Motor neuron (in vitro differentiated cells): ENCODE results near the gene CFC1. TPM values are rescaled to one million over a fixed set of nuclear protein-coding genes. Genes with fewer than 3 reads are reported as not detected.
A peak's percentile ranks its signal among the peaks of the same experiment; 100 is the strongest.
"Not testable (repeated sequence)": the region's sequence is repeated elsewhere in the genome, so short reads cannot be mapped to it uniquely, and the experiment has no call there.

Source experiments
- ATAC-seq, 8 experiments: fragments of 200-7000 bp; cut with Tn5 transposase; replicated peaks in 6 of 8; 2 replicates each; pipeline ENCODE4 v1.8.0; 2021; ENCODE audit warnings: mild to moderate bottlenecking in 8 of 8, moderate library complexity in 8 of 8
- H3K27ac ChIP-seq, 2 donors: fragments of 250-450 bp; sonication (Bioruptor Pico); 2 replicates each; pipeline ENCODE4 v1.9.0; 2021; ENCODE audit warnings: antibody characterized with exemption in 2 of 2, mild to moderate bottlenecking in 2 of 2, moderate library complexity in 1 of 2
- H3K4me1 ChIP-seq, 2 donors: fragments of 250-450 bp; sonication (Bioruptor Pico); replicated peaks in 1 of 2; 2 replicates each; pipeline ENCODE4 v1.6.1; 2021; ENCODE audit warnings: antibody characterized with exemption in 2 of 2, mild to moderate bottlenecking in 2 of 2, moderate library complexity in 1 of 2
- H3K4me3 ChIP-seq, 5 donors: fragments of 250-450 bp; sonication (Bioruptor Pico); 2 replicates each; pipeline ENCODE4 v1.9.0; 2021; ENCODE audit warnings: antibody characterized with exemption in 5 of 5, mild to moderate bottlenecking in 5 of 5, moderate library complexity in 4 of 5
- WGBS, 10 experiments: fragments of 450-650 bp; shearing (Covaris generic); methylation state at CpG; one replicate each; pipeline ENCODE4 v1.0.0; 2022; 5-methylcytosine and 5-hydroxymethylcytosine counted together
- in situ Hi-C, 9 experiments: fragments of 400-800 bp; cut with MboI; loops; one replicate each; pipeline ENCODE4 v1.15.0; 2021; ENCODE audit warnings: low sequenced_read_pairs in 9 of 9, low pct_unique_long_range_greater_than_20kb in 2 of 9; ENCODE audit not compliant: unreplicated experiment in 9 of 9
- total RNA-seq, 8 experiments: library from RNA; unstranded; fragments of 300-600 nt; gene quantifications; 2 replicates each; pipeline versions ENCODE4 v1.2.3 to v1.2.4, GENCODE V29; 2022

The CFC1 gene
- total RNA-seq, 8 experiments from 2014 or later, result 0.38 to 99.9 (median 2.6) TPM; not detected in 1

DNA sequence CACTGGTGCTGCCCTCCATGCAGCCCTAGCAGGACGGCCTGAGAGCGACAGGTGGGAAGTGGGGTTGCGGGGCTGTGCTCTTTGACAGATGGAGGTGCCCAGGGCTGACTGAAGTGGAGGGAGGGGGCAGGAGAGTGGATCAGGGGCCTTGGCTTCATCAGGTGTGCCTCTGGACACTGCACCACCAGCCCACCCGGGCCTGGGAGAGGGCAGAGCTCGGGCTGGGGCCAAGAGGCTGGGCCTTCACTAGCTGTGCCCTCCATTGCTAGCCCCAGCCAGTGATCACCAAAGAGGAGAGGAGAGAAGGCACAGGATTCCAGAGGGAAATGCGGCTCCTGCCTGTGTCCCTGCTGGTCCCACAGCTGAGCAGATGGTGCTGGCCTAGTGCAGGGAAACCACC is 2.6 kb downstream of the CFC1 start:
- H3K4me3 ChIP-seq, H3K4me1 ChIP-seq, H3K27ac ChIP-seq, in situ Hi-C loops, ATAC-seq: not testable (repeated sequence)
- WGBS, 10 experiments, result no CpG with 5 or more reads among the region's 6 CpGs

GRCh38 chr2:130594011-130594410 is 5.4 kb downstream of the CFC1 start:
- in situ Hi-C loops, ATAC-seq, H3K4me3 ChIP-seq, H3K4me1 ChIP-seq, H3K27ac ChIP-seq: not testable (repeated sequence)
- WGBS, 10 experiments, result no CpG with 5 or more reads among the region's 4 CpGs

DNA sequence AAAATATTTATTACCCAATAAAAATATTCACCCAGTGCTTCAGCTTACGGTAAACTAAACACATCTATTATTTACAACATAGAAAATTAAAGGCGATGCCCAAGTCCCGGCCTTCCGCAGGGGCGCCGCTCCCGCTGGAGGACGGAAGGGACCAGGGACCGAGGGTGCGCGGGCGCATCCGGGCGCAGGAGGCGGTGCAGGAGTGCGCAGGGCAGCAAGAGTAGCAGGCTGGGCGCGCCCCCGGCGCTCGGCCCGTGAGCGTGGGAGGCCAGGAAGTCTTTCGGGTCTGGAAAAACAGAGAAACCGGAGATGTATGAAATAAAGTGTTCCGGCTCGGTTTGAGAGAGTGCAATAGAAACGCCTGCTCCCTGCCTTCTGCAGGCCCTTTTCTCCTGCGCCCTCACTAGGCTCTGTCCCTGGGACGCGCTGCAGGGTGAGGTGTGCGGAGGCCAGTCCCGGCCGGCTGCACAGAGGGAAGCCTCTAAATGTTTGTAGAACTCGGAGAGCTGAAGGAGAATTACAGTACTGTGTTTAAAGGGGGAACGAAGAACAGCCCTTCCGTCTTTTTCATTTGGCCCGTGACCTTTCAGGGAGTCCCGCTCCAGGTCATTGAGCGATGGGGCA is 6.5 kb downstream of the CFC1 start:
- in situ Hi-C loops, H3K27ac ChIP-seq, H3K4me3 ChIP-seq, H3K4me1 ChIP-seq: not testable (repeated sequence)
- no CpG with 5 or more reads among the region's 40 CpGs for WGBS, 10 experiments
- peak in 7 of 8 experiments; percentile 3 to 57 (median 42) for ATAC-seq

- H3K4me3 ChIP-seq, H3K4me1 ChIP-seq, in situ Hi-C loops, H3K27ac ChIP-seq: not testable (repeated sequence)
- ATAC-seq, result peak in 6 of 8 experiments; percentile 25 to 83 (median 50)
- no CpG with 5 or more reads among the region's 7 CpGs for WGBS, 10 experiments
Measured at GRCh38 chr2:130590842-130591359, 8.5 kb downstream of the CFC1 start.

DNA sequence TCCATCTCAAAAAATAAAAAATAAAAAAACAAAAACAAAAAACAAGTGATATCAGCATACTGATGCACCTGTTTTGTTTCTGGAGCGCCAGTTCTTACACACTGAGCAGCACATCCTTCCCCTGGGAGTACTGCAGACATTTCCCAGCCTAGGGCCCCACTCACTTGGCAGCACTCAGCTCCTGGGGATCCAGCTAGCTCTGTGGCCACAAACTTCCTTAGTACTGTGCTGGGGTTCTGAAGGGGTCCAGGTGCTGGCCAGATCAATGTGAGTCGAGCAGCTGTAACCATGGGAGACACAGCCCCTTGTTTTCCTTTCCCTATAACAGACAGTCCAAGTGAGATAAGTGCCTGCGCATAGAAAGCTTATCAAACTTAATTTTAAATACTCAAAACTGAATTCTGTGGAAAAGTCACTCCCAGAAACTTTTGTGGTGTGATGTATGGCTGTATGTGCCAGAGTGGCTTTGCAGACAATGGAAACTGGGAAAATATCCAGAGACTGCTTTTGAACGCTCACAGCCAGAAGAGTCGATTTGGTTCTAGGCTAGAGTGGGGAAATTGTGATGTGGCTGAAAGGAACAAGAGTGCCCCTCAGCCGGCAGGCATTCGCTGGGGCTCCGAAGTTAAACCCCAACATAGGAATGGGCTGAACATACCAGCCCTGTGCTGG is 9.1 kb downstream of the CFC1 start:
- H3K27ac ChIP-seq, H3K4me1 ChIP-seq, in situ Hi-C loops, H3K4me3 ChIP-seq: not testable (repeated sequence)
- ATAC-seq, result peak in 4 of 8 experiments; percentile 19 to 63 (median 40)
- no CpG with 5 or more reads among the region's 8 CpGs for WGBS, 10 experiments

- ATAC-seq, result peak in 3 of 8 experiments; percentile 52 to 85 (median 80)
- H3K4me1 ChIP-seq, in situ Hi-C loops, H3K4me3 ChIP-seq, H3K27ac ChIP-seq: not testable (repeated sequence)
- no CpG with 5 or more reads among the region's 11 CpGs for WGBS, 10 experiments
Measured at GRCh38 chr2:130588688-130589458, 10.5 kb downstream of the CFC1 start.

DNA sequence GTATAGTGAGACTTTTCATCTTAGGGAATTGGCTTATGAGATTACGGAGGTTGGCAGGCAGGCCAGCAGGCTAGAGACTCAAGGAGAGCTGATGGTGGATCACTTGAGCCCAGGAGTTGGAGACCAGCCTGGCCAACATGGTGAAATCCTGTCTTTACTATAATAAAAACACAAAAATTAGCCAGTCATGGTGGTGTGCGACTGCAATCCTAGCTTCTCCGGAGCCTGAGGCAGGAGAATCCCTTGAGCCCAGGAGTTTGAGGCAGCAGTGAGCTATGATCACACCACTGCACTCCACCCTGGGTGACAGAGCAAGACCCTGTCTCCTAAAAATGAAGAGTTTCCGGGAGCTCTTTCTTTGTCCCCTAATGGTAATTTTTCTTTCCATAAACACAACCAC is 14.6 kb downstream of the CFC1 start:
- ATAC-seq, H3K4me1 ChIP-seq, H3K27ac ChIP-seq, H3K4me3 ChIP-seq, in situ Hi-C loops: not testable (repeated sequence)
- no CpG with 5 or more reads among the region's 4 CpGs for whole genome bisulfite sequencing, 10 experiments

DNA sequence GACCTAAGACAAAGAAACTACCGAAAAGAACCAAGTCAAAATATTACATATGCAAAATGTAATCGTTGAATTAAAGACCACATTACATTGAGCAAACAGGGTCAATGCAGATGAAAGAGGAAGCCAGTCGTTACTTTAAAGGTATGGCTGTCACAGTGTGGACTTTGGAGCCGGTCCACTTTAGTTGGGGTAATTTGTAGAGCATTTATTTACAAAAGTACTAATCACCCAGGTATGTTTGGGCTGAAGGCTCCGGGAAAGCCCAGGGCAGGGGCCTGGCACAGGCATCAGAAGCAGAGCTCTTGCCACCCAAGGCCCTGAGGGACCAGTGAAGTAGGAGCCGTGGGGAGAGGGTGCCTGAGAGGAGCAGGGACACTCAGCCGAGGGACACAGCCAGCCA is 15.8 kb downstream of the CFC1 start:
- H3K4me3 ChIP-seq, ATAC-seq, in situ Hi-C loops, H3K27ac ChIP-seq, H3K4me1 ChIP-seq: not testable (repeated sequence)
- 0% methylated on average over 1 of the region's 7 CpGs; no CpG with 5 or more reads in 9 of the 10 experiments for WGBS, 10 experiments

DNA sequence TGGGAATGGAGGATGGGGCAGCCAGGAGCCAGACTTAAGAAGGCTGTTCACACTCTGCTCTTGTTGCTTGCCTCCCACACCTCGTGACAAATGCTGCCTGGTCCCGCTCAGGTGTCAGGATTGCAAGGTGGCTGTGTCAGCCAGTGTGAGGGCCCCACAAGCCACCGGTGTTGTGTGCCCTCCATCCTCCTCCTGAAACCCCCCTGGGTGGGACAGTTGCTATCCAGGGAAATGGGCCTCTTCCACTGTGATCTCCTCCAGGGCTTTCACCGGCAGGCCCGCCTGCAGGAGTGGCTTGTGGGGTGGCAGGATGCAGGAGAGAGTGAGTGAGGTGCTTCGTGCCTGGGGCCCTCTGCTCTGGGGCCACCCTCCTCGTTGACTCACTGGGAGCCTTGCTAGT is 16.4 kb downstream of the CFC1 start:
- WGBS, 10 experiments, result no CpG with 5 or more reads among the region's 7 CpGs
- in situ Hi-C loops, ATAC-seq, H3K4me3 ChIP-seq, H3K4me1 ChIP-seq, H3K27ac ChIP-seq: not testable (repeated sequence)

DNA sequence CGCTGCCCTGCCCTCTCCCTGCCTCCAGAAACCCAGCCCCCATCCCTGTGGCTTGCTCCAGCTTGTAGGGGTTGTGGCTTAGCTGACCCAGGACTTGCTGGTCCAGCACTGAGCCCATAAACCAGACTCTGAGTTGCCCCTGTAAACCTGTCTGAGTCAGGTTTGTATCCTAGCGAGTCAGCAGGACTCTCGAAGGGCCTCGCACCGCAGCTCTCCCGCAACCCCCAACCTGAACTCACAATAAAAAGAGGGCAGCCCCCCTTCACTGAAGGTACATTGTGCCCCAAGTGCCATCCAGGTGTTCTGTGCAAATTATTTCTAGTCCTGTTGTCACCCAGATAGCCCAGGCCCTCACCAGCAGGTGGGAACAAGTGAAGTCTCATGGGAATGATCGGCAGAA is 17.9 kb downstream of the CFC1 start:
- no CpG with 5 or more reads among the region's 7 CpGs for WGBS, 10 experiments
- in situ Hi-C loops, H3K27ac ChIP-seq, ATAC-seq, H3K4me3 ChIP-seq, H3K4me1 ChIP-seq: not testable (repeated sequence)

DNA sequence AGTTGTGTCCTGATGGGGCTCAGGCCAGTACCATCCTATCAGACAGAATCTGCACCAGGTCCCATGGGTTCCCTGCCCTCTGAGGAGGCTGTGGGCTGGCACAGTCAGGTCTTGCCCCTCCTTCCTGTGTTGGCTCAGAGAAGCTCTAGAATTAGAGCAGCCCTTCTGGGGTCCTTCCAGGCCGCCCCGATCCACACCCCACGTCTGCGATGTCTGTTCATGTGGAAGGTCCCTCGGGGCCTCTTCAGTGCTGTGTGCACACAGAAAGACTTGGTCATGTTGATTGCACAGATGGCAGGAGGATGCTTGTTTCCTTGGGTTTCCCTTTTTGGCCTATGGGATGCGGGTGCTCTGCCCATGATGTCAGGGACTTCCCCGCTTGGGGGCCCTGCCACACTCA is 20.3 kb downstream of the CFC1 start:
- no CpG with 5 or more reads among the region's 7 CpGs for WGBS, 10 experiments
- in situ Hi-C loops, H3K4me3 ChIP-seq, H3K27ac ChIP-seq, H3K4me1 ChIP-seq: not testable (repeated sequence)
- peak in 1 of 8 experiments; percentile 5 for ATAC-seq

- ATAC-seq, result peak in 3 of 8 experiments; percentile 40 to 64 (median 63)
- WGBS, 10 experiments, result no CpG with 5 or more reads among the region's 4 CpGs
- in situ Hi-C loops, H3K4me3 ChIP-seq, H3K4me1 ChIP-seq, H3K27ac ChIP-seq: not testable (repeated sequence)
Measured at GRCh38 chr2:130577559-130577958, 21.8 kb downstream of the CFC1 start.

- H3K4me1 ChIP-seq, H3K4me3 ChIP-seq, H3K27ac ChIP-seq, in situ Hi-C loops: not testable (repeated sequence)
- ATAC-seq, result peak in 7 of 8 experiments; percentile 17 to 72 (median 48)
- WGBS, 10 experiments, result no CpG with 5 or more reads among the region's 8 CpGs
Measured at GRCh38 chr2:130576209-130576784, 23.1 kb downstream of the CFC1 start.
